Activated T-helper 1 cell treated with Interleukin-2 at 50 U/mL for 16 hours (primary cell): Measurements from ENCODE around the gene ADAM23.

Experiments
- DNase-seq: peaks from one replicate; pipeline ENCODE4 v3.0.0-alpha.2; 2020; ENCODE audit warnings: low read depth

ADAM23 gene

DNA sequence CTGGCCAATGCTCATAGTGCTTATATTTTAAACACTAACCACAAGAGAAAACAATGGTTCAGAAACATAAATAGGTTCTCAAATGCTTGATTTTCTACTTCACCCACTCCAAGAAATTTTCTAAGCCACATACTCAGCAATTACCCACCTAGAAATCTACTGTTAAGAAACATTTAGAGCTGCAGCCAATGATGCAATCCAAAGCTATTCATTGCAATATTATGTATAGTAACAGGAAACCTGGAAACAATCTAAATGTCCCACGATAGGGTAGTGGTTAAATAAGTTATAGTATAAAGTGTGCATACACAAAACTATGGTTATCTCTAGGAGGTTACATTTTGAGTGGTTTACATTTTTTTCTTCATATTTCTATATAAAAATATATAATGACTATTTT is 204.7 kb downstream of the ADAM23 start:
- DNase-seq: no peak

- no peak for DNase-seq
These were observed 213.8 kb downstream of the ADAM23 start for GRCh38 chr2:206657087-206657486.

GRCh38 chr2:206665251-206665650 is 221.9 kb downstream of the ADAM23 start:
- no peak for DNase-seq
